Sigmoid colon (tissue), 3 donors: ENCODE data around the gene ZDHHC11B.

ENCODE experiments used
- POLR2A ChIP-seq, 2 donors: fragments of 450-650 bp; IDR thresholded peaks; one replicate each; pipeline ENCODE4 v1.6.1; 2016; ENCODE audit warnings: antibody characterized with exemption in 2 of 2, mild to moderate bottlenecking in 2 of 2, moderate library complexity in 2 of 2
- TF ChIP-seq, protein P1 (sequence below), 4 experiments: fragments of 450-650 bp in 3 of 4; fragments of 200-600 bp in 1 of 4; IDR thresholded peaks; one replicate each; pipeline ENCODE4 v1.5.1; 2016 to 2019; ENCODE audit warnings: antibody characterized with exemption in 4 of 4, mild to moderate bottlenecking in 3 of 4, moderate library complexity in 2 of 4

DNA sequence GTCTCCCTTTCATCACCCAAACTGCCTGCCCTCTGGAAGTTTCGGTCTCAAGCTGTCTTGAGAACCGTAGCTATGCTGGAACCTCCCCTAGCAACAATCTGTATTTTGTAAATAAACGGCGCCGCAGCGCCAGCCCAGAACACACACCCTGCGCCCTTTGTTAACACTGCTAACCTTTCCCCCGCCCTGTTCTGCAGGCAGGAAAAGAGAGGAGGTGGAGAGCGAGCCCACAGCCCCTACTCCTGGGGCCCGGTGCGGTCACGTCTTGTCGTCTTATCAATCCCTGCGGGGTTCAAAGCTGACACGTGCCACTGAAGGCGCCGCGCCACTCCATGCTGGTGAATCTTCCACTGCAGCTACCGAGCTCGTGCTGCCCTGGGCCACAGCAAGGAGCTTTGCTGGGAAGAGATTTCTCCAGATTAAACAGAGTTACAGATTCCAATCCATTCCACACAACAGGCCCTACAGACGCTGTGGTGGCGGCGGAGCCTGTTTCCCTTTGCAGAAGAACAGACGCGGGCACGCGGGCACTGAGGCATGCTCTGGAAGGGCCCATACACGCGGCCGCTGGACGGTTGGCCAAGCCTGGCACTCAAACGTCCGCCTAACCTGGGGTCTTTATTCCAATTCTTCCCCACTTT, 25.3 kb downstream of the ZDHHC11B start:
- TF ChIP-seq, protein P1, sequence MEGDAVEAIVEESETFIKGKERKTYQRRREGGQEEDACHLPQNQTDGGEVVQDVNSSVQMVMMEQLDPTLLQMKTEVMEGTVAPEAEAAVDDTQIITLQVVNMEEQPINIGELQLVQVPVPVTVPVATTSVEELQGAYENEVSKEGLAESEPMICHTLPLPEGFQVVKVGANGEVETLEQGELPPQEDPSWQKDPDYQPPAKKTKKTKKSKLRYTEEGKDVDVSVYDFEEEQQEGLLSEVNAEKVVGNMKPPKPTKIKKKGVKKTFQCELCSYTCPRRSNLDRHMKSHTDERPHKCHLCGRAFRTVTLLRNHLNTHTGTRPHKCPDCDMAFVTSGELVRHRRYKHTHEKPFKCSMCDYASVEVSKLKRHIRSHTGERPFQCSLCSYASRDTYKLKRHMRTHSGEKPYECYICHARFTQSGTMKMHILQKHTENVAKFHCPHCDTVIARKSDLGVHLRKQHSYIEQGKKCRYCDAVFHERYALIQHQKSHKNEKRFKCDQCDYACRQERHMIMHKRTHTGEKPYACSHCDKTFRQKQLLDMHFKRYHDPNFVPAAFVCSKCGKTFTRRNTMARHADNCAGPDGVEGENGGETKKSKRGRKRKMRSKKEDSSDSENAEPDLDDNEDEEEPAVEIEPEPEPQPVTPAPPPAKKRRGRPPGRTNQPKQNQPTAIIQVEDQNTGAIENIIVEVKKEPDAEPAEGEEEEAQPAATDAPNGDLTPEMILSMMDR (IDR thresholded peaks at IDR 0.05) = no peak
- no peak for TF ChIP-seq POLR2A (IDR thresholded peaks at IDR 0.05)
